GM21717 (cell line): Measurements from ENCODE around the gene PLEKHJ1.

Experiments
- ATAC-seq: cut with Tn5 transposase; IDR thresholded peaks from one replicate; pipeline ENCODE4 v1.9.1; 2021; ENCODE audit warnings: mild to moderate bottlenecking, moderate library complexity; ENCODE audit not compliant: unreplicated experiment

PLEKHJ1 gene

DNA sequence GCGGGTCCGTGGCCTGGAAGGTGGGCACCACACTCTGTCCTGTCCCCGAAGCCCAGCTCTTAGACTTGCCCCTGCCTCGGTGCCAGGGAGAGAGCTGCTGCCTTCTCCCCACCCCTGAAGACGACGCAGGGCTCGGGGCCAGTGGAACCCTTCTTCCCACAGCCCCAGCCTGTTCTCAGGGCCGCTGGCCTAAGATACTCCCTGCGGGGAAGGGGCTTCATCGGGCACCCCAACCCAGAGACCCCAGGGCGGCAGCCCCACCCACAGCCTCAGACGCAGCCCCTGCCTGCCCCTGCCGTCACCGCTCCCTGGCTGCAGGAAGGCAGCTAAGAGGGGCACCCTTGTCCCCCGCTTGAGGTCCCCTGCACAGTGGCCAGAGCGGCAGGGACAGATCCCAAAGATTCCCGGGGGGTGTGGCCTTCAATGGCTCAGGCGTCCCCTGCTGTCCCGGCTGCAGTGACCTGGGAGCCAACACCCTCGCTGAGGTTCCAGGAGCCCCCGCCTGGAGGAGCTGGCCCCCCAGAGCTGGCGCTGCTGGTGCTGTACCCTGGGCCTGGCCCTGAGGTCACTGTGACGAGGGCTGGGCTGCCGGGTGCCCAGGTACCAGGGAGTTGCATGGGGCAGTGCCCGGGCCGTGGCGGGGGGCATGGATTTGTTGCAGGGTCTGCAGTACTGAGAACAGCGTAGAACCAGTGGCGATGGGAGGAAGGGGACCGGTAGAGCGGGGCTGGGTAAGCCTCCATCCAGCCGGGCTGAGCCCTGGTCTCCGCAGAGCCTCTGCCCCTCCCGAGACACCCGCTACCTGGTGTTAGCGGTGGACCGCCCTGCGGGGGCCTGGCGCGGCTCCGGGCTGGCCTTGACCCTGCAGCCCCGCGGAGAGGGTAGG lies 14.0 kb upstream of the PLEKHJ1 start:
- ATAC-seq, result no peak

GRCh38 chr19:2249010-2249866 lies 13.1 kb upstream of the PLEKHJ1 start, which contains the start of gene AMH:
TSS of gene AMH (plus strand) at chr19:2249323. CDS start at chr19:2249333, 10 bp downstream.
- no peak for ATAC-seq

GRCh38 chr19:2248136-2249009 lies 12.2 kb upstream of the PLEKHJ1 start:
- ATAC-seq, result no peak

DNA sequence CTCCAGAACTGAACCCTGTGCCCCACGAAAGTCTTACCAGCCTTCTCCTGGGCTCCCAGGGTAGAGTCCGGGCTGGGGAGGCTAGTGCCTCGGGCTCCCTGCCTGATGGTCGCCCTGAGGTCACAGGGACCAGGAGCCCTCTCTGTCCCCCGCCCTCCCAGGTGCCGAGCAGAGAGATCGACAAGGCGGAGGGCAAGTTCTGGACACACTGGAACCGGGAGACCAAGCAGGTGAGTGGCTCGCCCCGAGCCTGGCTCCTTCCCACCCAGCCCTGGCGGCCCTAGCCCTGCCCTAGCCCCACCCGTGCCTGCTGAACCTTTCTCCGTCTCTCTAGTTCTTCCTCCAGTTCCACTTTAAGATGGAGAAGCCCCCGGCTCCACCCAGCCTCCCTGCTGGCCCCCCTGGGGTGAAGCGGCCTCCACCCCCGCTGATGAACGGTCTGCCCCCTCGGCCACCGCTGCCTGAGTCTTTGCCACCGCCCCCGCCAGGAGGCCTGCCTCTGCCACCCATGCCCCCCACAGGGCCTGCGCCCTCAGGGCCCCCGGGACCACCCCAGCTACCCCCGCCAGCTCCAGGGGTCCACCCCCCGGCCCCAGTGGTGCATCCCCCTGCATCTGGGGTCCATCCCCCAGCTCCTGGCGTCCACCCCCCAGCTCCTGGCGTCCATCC lies 11.4 kb upstream of the PLEKHJ1 start:
- no peak for ATAC-seq

DNA sequence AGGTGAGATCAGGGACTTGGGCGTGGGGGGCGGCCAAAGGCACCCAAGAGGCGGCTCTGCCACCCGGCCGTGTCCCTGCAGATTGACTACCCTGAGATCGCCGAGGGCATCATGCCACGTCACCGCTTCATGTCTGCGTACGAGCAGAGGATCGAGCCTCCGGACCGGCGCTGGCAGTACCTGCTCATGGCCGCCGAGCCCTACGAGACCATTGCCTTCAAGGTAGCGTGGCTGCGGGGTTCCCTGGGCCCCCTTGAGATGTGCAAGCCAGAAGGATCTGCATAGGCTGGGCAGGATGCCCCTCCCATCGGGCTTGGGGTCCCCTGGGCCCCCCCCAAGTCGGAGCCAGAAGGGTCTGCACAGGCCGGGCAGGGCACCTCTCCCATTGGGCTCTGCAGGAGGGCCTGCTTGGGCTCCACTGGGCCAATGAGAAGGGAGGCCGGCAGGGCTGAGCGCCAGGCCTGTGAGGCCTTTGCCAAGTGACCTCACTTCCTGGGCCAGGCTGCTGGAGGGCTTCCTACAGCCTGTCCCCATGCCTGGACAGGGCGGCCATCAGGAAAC lies 10.8 kb upstream of the PLEKHJ1 start:
- ATAC-seq, result no peak

GRCh38 chr19:2246014-2246620 lies 10.0 kb upstream of the PLEKHJ1 start:
- no peak for ATAC-seq

GRCh38 chr19:2245273-2245672 lies 9.1 kb upstream of the PLEKHJ1 start:
- no peak for ATAC-seq

- no peak for ATAC-seq
Observed at GRCh38 chr19:2244486-2244885, 8.4 kb upstream of the PLEKHJ1 start.

DNA sequence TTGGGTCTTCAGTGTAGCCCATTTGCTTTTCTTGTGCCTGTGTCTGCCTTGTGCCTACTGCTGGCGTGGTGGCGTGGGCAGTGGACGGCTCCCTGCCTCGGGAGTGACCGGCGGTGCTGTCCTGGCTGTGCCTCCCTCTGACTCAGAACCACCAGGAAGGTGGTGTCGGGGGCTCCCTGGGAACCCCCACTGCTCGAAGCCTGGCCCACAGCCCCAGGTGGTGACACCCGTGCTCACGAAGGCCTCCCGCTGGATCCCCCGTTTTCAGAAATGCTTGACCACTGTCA lies 7.9 kb upstream of the PLEKHJ1 start:
- ATAC-seq, result no peak

DNA sequence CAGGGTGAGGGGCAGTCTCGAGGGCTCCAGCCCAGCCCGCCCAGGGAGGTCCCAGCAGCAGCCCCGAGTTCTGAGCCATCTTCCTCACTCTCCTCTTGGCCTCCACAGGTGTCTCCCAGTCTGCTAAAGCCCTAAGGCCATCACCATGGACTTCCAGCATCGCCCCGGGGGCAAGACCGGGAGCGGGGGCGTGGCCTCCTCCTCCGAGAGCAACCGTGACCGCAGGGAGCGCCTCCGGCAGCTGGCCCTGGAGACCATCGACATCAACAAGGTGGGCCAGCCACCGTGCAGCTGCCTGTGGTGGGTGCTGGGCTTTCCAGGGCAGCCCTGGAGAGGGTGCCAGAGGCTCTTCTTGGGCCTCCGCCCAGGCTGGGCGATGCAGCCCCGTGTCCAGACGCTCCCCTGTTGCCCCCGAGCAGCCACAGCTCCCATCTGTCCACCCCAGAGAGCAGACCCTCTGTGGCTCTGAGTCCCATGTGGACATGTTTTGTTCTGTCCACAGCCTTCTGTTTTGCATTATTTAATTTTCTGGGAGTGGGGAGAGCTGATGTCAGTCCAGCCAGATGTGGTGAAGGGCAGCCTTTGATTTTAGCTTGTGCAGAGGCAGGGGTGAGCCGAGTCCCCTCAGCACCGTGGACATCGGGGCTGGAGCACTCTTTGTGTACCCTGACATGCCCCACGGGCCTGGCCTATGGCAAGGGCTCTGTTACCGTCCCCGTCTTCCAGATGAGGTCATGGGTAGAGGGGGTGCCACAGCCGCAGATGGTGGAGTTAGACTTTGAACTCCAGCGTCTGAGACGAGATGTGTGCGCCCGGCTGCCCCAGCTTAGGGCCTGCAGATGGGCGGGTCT lies 7.4 kb upstream of the PLEKHJ1 start:
- ATAC-seq, result no peak

- no peak for ATAC-seq
Observed at GRCh38 chr19:2242816-2243215, 6.7 kb upstream of the PLEKHJ1 start.

DNA sequence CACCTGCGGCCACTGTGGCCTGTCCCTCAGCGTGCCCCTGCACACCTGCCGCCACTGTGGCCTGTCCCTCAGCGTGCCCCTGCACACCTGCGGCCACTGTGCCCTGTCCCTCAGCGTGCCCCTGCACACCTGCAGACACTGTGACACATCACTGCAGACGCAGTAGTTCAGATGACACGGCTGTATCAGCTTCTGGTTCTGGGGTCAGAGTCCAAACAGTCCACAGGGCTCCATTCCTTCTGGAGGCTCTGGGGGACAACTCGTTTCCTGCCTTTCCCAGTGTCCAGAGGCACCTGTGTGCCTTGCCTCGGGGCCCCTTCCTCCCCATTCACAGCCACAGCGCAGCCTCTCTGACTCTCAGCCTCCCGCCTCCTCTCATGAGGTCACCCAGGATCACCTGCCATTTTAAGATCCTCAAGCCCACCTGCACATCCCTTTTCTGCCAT lies 6.0 kb upstream of the PLEKHJ1 start:
- ATAC-seq, result no peak

DNA sequence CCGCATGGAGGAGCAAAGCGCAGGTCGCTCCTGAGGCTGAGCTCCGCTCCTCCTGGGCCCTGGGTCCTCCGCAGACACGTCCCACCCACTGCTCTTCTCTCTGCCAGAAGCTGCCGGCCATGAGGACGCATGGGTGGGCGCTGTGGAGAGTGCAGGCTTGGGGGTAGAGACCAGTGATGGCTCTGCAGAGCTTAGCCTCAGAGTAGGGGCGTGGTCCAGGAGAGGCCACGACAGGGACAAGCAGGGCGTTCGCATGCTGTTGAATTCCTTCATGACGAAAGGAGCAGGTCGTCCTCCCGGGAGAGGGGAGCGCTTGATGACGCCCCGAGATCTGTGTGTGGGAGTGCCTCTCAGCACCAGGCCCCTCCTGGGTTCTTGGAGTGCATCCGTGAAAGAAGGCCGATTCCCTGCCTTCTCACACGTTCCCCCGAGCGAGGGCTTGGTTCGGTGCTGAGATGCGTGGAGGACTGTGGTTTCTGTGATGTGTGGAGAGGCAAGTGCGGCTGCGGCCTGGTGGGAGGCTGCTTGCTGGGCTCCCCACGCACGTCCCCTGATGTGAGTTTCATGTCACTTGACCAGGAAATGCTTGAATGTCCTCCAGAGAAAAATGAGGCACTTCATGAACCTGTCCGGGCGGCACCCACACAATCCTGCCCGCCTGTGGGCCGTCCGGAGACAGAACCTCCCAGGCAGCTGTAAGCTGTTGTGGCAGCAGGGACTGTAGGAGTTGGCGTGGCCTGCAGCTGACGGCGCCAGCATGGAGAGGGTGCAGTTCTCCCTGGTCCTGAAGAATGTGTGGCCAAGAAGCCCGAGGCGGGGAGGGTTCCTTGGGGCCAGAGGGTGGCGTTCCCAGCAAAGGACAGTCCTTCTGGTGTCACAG lies 5.0 kb upstream of the PLEKHJ1 start:
- no peak for ATAC-seq

- ATAC-seq, result no peak
Observed at GRCh38 chr19:2239771-2240770, 3.9 kb upstream of the PLEKHJ1 start.

DNA sequence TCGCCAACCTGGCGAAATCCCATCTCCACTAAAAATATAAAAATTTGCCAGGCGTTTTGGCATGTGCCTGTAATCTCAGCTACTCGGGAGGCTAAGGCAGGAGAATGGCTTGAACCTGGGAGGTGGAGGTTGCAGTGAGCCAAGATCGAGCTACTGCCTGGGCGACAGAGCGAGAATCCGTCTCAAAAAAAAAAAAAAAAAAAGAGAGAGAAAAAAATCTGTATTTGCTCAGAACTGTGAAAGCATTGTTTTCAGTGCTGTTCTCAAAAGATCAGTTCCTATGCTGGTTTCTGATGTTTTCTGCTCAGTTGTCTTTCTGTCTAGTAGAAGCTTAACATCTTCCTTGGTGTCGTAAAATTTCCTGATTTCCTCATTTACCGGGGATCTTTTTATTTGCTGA lies 3.0 kb upstream of the PLEKHJ1 start:
- no peak for ATAC-seq

GRCh38 chr19:2237869-2238153 lies 1.7 kb upstream of the PLEKHJ1 start:
- ATAC-seq, result no peak
